Calu3 (cell line): ENCODE measurements around the gene TRIM33. TPM values are rescaled to one million over a fixed set of nuclear protein-coding genes. Genes with fewer than 3 reads are reported as not detected.

Experiments used
- BruUV-seq: library from RNA; stranded (reverse); fragments of 400-500 nt; replicated peaks from 2 replicates; lab custom pipeline; 2021; lab: Mats Ljungman, UMichigan
- CTCF ChIA-PET: fragments of 300-600 bp; sonication (Branson Sonifier 250); formaldehyde crosslinking; loops from one replicate; lab custom pipeline; 2022; ENCODE audit warnings: antibody characterized with exemption; lab: Charles Lee
- DNase-seq: peaks from one replicate; pipeline ENCODE4 v3.0.0; 2022
- H3K27ac Mint-ChIP-seq: one replicate; pipeline ENCODE4 v1.8.0; 2022; ENCODE audit warnings: mixed read lengths; ENCODE audit not compliant: unreplicated experiment
- H3K27me3 Mint-ChIP-seq: one replicate; pipeline ENCODE4 v1.8.0; 2022; ENCODE audit warnings: mixed read lengths; ENCODE audit not compliant: unreplicated experiment
- H3K36me3 Mint-ChIP-seq: one replicate; pipeline ENCODE4 v1.8.0; 2022; ENCODE audit warnings: mild to moderate bottlenecking, moderate library complexity, mixed read lengths; ENCODE audit not compliant: insufficient read depth, unreplicated experiment
- H3K4me1 Mint-ChIP-seq: one replicate; pipeline ENCODE4 v1.8.0; 2022; ENCODE audit warnings: mild to moderate bottlenecking, low read depth, mixed read lengths; ENCODE audit not compliant: unreplicated experiment
- H3K4me3 Mint-ChIP-seq: one replicate; pipeline ENCODE4 v1.8.0; 2022; ENCODE audit warnings: mild to moderate bottlenecking, low read depth, moderate library complexity, mixed read lengths; ENCODE audit not compliant: unreplicated experiment
- H3K9me3 Mint-ChIP-seq: one replicate; pipeline ENCODE4 v1.8.0; 2022; ENCODE audit warnings: low read depth, mixed read lengths; ENCODE audit not compliant: unreplicated experiment
- CTCF ChIP-seq: fragments of 200-600 bp; IDR thresholded peaks from one replicate; pipeline ENCODE4 v1.8.0; 2022; ENCODE audit warnings: antibody characterized with exemption; ENCODE audit not compliant: unreplicated experiment
- intact Hi-C: fragments of 100-400 bp; cut with micrococcal nuclease; formaldehyde crosslinking; loops from one replicate; pipeline ENCODE4 v1.10.0; 2022; ENCODE audit not compliant: unreplicated experiment
- total RNA-seq: library from RNA; stranded (reverse); gene quantifications from 2 replicates; pipeline ENCODE4 v1.2.3, GENCODE V29; 2022

Gene TRIM33
- total RNA-seq, 1 experiment from 2014 or later: 42.0 TPM

- Mint-ChIP-seq H3K9me3 (no peaks in the 10 kb centered on the region), H3K27ac (no peak overlapping the region), H3K4me1 (no peaks in the 10 kb centered on the region), H3K36me3 (no peaks in the 10 kb centered on the region), H3K27me3 (no peaks in the 10 kb centered on the region), H3K4me3 (no peak overlapping the region)
- DNase-seq: no peak
- CTCF ChIA-PET: no interaction called here
- intact Hi-C loops: no loop called here
- BruUV-seq: no TSS peak
- no peak for TF ChIP-seq CTCF
Measured at GRCh38 chr1:114547076-114547475, 36.1 kb upstream of the TRIM33 start.

DNA sequence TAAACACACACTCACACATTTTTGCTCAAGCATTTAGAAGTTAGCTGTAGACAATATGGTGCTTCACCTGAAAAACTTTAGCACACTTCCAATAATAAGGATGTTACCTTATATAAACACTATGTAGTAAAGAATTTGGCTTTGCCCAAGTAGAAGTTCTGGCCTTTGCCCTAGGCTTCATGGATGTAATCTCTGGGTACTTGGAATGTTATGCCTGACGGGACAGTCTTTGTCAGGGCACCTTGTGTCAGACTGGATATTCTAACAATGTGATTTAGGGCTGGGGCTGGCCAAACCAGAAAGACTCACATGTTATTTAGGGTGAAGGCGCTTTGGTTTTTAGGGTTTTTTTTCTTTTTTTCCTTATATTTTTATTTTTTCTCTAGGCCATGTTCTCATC, 34.8 kb upstream of the TRIM33 start:
- Mint-ChIP-seq H3K27ac (no peak overlapping the region), H3K4me1 (peaks cover 4% of the 10 kb centered on the region), H3K27me3 (no peaks in the 10 kb centered on the region), H3K36me3 (no peaks in the 10 kb centered on the region), H3K4me3 (no peak overlapping the region), H3K9me3 (no peaks in the 10 kb centered on the region)
- no TSS peak for BruUV-seq
- CTCF ChIA-PET: no interaction called here
- DNase-seq: no peak
- intact Hi-C loops: no loop called here
- TF ChIP-seq CTCF: no peak

GRCh38 chr1:114545315-114545714, 34.3 kb upstream of the TRIM33 start:
- no TSS peak for BruUV-seq
- Mint-ChIP-seq H3K4me1 (peaks cover 9% of the 10 kb centered on the region), H3K27me3 (no peaks in the 10 kb centered on the region), H3K36me3 (no peaks in the 10 kb centered on the region), H3K9me3 (no peaks in the 10 kb centered on the region), H3K4me3 (no peak overlapping the region), H3K27ac (no peak overlapping the region)
- no peak for TF ChIP-seq CTCF
- intact Hi-C loops: no loop called here
- DNase-seq: no peak
- CTCF ChIA-PET: no interaction called here

- H3K4me1 Mint-ChIP-seq: peaks cover 22% of the 10 kb centered on the region
- intact Hi-C loops: no loop called here
- no peak for TF ChIP-seq CTCF
- no peak for DNase-seq
- BruUV-seq: no TSS peak
- peak overlapping the region; percentile 25 for H3K4me3 Mint-ChIP-seq
- H3K27me3 Mint-ChIP-seq: no peaks in the 10 kb centered on the region
- CTCF ChIA-PET: no interaction called here
- H3K9me3 Mint-ChIP-seq: no peaks in the 10 kb centered on the region
- no peaks in the 10 kb centered on the region for H3K36me3 Mint-ChIP-seq
- peak overlapping the region; percentile 52 for H3K27ac Mint-ChIP-seq
Measured at GRCh38 chr1:114540821-114541220, 29.8 kb upstream of the TRIM33 start.
